Breast epithelium (tissue), 3 donors: Measurements from ENCODE around the gene PGK2.

Experiments
- CTCF ChIP-seq, 3 donors: fragments of 450-650 bp; IDR thresholded peaks; one replicate each; pipeline ENCODE4 v1.5.1; 2016 to 2017; ENCODE audit warnings: antibody characterized with exemption in 3 of 3, mild to moderate bottlenecking in 3 of 3, moderate library complexity in 3 of 3
- POLR2A ChIP-seq: fragments of 450-650 bp; IDR thresholded peaks from one replicate; pipeline ENCODE4 v1.6.1; 2016; ENCODE audit warnings: antibody characterized with exemption, mild to moderate bottlenecking, moderate library complexity
- POLR2AphosphoS5 ChIP-seq, 3 donors: sonication (generic); formaldehyde crosslinking; IDR thresholded peaks; one replicate each; pipeline ENCODE4 v1.6.1; 2017; ENCODE audit warnings: antibody characterized with exemption in 3 of 3

DNA sequence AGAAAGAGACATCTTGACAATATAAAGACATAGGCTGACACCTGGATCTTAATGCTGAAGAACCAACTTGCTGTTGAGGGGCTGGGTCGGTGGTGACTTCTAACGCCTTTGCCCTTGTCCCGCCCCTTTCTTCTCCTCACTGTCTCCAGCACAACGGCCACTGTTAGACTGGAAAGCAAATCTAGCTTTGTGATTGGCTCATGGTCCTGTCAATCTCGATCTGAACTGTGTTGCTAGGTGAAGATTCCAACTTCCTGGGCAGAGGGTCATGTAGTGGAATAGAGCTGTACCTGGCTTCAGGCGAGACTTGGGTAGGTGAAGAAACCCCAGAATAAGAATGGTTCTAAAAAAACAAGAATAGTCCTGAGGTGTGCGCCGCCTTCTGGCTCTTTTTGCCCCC lies at the start of gene PGK2:
- TF ChIP-seq POLR2AphosphoS5 (IDR thresholded peaks at IDR 0.05), result no peak
- TF ChIP-seq POLR2A, result no peak
- no peak for TF ChIP-seq CTCF (IDR thresholded peaks at IDR 0.05)
